ENCODE data around the gene KLF3. TPM values are rescaled to one million over a fixed set of nuclear protein-coding genes. Genes with fewer than 3 reads are reported as not detected.
"Not testable (repeated sequence)": the region's sequence is repeated elsewhere in the genome, so short reads cannot be mapped to it uniquely, and the experiment has no call there.

The KLF3 gene
- total RNA-seq, 1 donor from 2014 or later: 39.2 TPM

DNA sequence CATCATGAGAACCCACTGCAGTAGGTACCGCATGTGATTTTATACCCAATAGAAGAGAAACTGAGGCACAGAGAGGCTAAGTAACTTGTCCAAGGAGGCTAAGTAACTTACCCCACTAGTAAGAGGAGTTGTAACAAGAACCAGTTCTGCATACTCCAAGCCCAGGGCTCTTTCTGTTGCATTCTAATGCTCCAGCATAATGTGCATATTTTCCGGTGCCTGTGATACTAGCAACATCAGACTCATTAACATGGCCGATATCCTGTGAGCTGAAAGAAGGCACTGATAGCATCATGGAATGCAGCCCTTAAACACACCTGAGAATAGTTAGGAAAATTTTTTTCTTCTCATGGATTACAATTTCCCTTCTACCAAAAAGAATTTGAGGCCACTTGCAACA is 39.7 kb upstream of the KLF3 start:
- no peak for DNase-seq (ENCODE audit: low read depth)
- TF ChIP-seq, protein P1, sequence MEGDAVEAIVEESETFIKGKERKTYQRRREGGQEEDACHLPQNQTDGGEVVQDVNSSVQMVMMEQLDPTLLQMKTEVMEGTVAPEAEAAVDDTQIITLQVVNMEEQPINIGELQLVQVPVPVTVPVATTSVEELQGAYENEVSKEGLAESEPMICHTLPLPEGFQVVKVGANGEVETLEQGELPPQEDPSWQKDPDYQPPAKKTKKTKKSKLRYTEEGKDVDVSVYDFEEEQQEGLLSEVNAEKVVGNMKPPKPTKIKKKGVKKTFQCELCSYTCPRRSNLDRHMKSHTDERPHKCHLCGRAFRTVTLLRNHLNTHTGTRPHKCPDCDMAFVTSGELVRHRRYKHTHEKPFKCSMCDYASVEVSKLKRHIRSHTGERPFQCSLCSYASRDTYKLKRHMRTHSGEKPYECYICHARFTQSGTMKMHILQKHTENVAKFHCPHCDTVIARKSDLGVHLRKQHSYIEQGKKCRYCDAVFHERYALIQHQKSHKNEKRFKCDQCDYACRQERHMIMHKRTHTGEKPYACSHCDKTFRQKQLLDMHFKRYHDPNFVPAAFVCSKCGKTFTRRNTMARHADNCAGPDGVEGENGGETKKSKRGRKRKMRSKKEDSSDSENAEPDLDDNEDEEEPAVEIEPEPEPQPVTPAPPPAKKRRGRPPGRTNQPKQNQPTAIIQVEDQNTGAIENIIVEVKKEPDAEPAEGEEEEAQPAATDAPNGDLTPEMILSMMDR (IDR thresholded peaks at IDR 0.05; ENCODE audit: insufficient read depth, low read length, poor library complexity, severe bottlenecking): no peak
- no peak overlapping the region for H3K4me3 ChIP-seq (ENCODE audit: low read depth, low read length)
- no peaks in the 10 kb centered on the region for H3K27me3 ChIP-seq (ENCODE audit: control insufficient read depth, insufficient read depth, low read length)
- H3K36me3 ChIP-seq (ENCODE audit: control insufficient read depth, insufficient read depth, low read length): no peaks in the 10 kb centered on the region

GRCh38 chr4:38625508-38625907 is 38.5 kb upstream of the KLF3 start:
- H3K4me3 ChIP-seq (ENCODE audit: low read depth, low read length): no peak overlapping the region
- no peak for DNase-seq (ENCODE audit: low read depth)
- no peaks in the 10 kb centered on the region for H3K36me3 ChIP-seq (ENCODE audit: control insufficient read depth, insufficient read depth, low read length)
- no peaks in the 10 kb centered on the region for H3K27me3 ChIP-seq (ENCODE audit: control insufficient read depth, insufficient read depth, low read length)
- TF ChIP-seq, protein P1 (IDR thresholded peaks at IDR 0.05; ENCODE audit: insufficient read depth, low read length, poor library complexity, severe bottlenecking): no peak

DNA sequence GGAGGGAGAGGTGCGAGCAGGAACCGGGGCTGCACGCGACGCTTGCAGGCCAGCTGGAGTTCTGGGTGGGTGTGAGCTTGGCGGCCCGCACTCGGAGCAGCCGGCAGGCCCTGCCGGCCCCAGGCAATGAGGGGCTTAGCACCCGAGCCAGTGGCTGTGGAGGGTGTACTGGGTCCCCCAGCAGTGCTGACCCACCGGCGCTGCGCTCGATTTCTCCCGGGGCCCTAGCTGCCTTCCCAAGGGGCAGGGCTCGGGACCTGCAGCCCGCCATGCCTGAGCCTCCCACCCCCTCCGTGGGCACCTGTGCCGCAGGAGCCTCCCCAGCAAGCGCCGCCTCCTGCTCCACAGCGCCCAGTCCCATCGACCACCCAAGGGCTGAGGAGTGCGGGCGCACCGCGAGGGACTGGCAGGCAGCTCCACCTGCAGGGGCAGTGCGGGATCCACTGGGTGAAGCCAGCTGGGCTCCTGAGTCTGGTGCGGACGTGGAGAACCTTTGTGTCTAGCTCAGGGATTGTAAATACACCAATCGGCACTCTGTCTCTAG is 37.0 kb upstream of the KLF3 start:
- not testable (repeated sequence) for H3K36me3 ChIP-seq (ENCODE audit: control insufficient read depth, insufficient read depth, low read length); DNase-seq (ENCODE audit: low read depth); H3K4me3 ChIP-seq (ENCODE audit: low read depth, low read length); H3K27me3 ChIP-seq (ENCODE audit: control insufficient read depth, insufficient read depth, low read length)

DNA sequence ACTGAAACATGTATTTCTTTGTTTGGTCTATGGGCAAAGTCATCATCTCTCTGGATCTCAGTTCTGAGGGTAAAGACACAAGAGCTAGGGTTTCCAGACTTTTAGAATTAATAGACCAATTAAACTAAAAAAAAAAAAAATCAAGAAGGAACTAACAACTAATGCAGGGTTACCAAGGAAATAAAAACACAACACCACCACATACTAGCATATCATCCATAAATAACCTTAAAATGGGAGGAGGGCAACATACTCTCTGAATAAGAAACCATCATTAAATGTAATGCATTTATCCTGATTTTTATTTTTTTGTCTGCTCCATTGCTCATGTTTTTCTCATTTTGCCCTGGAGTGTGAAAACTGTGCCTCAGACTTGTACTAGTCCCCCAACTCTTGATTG is 33.5 kb upstream of the KLF3 start:
- Histone ChIP-seq H3K27me3 (ENCODE audit: control insufficient read depth, insufficient read depth, low read length) (no peaks in the 10 kb centered on the region), H3K4me3 (ENCODE audit: low read depth, low read length) (no peak overlapping the region), H3K36me3 (ENCODE audit: control insufficient read depth, insufficient read depth, low read length) (no peaks in the 10 kb centered on the region)
- no peak for DNase-seq (ENCODE audit: low read depth)
- TF ChIP-seq, protein P1 (IDR thresholded peaks at IDR 0.05; ENCODE audit: insufficient read depth, low read length, poor library complexity, severe bottlenecking): no peak

GRCh38 chr4:38634047-38634759 is 29.8 kb upstream of the KLF3 start:
- TF ChIP-seq, protein P1 (IDR thresholded peaks at IDR 0.05; ENCODE audit: insufficient read depth, low read length, poor library complexity, severe bottlenecking): no peak
- Histone ChIP-seq H3K4me3 (ENCODE audit: low read depth, low read length) (no peak overlapping the region), H3K36me3 (ENCODE audit: control insufficient read depth, insufficient read depth, low read length) (no peaks in the 10 kb centered on the region), H3K27me3 (ENCODE audit: control insufficient read depth, insufficient read depth, low read length) (no peaks in the 10 kb centered on the region)
- DNase-seq (ENCODE audit: low read depth): no peak

DNA sequence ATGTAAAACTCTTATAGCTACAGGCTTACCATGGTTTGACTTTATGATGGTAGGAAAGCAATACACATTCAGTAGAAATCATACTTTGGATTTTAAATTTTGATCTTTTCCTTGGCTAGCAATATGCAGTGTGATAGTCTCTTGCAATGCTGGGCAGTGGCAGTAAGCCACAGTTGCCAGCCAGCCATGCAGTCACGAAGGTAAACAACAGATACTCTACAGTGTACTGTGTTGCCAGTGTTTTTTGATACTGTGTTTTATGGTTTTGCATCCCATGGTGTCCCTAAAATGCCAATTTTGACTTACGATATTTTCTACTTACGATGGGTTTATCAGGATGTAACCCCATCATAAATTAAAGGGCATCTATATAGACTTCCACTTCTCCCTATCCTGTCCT is 24.8 kb upstream of the KLF3 start:
- H3K4me3 ChIP-seq (ENCODE audit: low read depth, low read length): no peak overlapping the region
- DNase-seq (ENCODE audit: low read depth): no peak
- H3K27me3 ChIP-seq (ENCODE audit: control insufficient read depth, insufficient read depth, low read length): no peaks in the 10 kb centered on the region
- H3K36me3 ChIP-seq (ENCODE audit: control insufficient read depth, insufficient read depth, low read length): no peaks in the 10 kb centered on the region
- TF ChIP-seq, protein P1 (IDR thresholded peaks at IDR 0.05; ENCODE audit: insufficient read depth, low read length, poor library complexity, severe bottlenecking): no peak

Measured in kidney epithelial cell (primary cell).